ENCODE data around the gene ATG101. TPM values are rescaled to one million over a fixed set of nuclear protein-coding genes. Genes with fewer than 3 reads are reported as not detected.

Gene ATG101
- total and polyA plus RNA-seq, 2 of the 8 experiments (the other 6 are each of a cell fraction or from before 2014, with no cell fraction given), result 49.8 to 55.9 TPM

DNA sequence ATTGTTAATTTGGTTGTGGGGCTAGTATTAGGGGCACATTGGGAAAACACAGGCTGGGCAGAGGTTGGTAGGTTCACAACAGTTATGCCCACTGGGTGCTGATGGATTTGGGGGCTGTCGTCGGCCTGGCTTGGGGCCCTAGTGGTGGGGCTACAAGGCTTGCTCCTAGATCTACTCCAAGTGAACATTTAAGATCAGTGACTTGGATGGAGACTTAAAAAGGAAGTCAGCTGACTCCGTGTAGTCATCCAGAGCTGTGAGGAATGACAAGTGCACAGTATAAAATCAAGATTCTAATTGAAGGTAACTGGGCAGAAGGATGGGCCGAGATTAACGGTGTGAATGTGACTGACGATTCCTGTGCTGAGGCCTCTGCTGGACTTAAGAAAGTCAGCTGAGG is 31.3 kb upstream of the ATG101 start:
- Histone ChIP-seq H3K4me3 (ENCODE audit: extremely low read depth in 1 of 4, insufficient read depth in 2 of 4, low read depth in 3 of 4, low read length in 4 of 4) (peak overlapping the region in 2 of 4 experiments; percentile 4 to 92; a peak in 3 of 8 replicates), H3K23me2 (ENCODE audit: low read depth, low read length) (peaks cover 2% of the 10 kb centered on the region; the same call in 1 of the 2 replicates), H2BK5ac (ENCODE audit: low read depth, low read length) (no peak overlapping the region), H3K4me2 (ENCODE audit: insufficient read depth in 1 of 2, low read depth in 2 of 2, low read length in 2 of 2) (peak overlapping the region in 1 of 2 experiments; percentile 67; a peak in 1 of 4 replicates), H3K9me3 (ENCODE audit: insufficient read depth in 2 of 2, low read depth in 1 of 2, low read length in 1 of 2) (no peaks in the 10 kb centered on the region), H3K18ac (ENCODE audit: extremely low read depth, low read length) (no peak overlapping the region), H4K91ac (replicated peaks; ENCODE audit: insufficient read length, low read length) (no peak overlapping the region), H3K56ac (replicated peaks; ENCODE audit: insufficient read length, low read depth, low read length) (no peak overlapping the region), H2BK120ac (replicated peaks; ENCODE audit: low read depth, low read length) (no peak overlapping the region), H3K79me1 (ENCODE audit: low read depth, low read length) (peaks cover 4% of the 10 kb centered on the region), H4K8ac (ENCODE audit: extremely low read depth, insufficient read depth, low read length) (no peak overlapping the region), H4K5ac (ENCODE audit: insufficient read length, low read depth, low read length) (no peak overlapping the region), H3K36me3 (ENCODE audit: control insufficient read depth in 2 of 4, insufficient read depth in 4 of 4, low read length in 3 of 4) (no peaks in the 10 kb centered on the region), H3K4ac (replicated peaks; ENCODE audit: insufficient read length, low read depth, low read length) (no peak overlapping the region), H2BK20ac (ENCODE audit: low read length) (no peak overlapping the region), H2AFZ (ENCODE audit: low read length) (no peak overlapping the region), H3K14ac (ENCODE audit: insufficient read length) (no peak overlapping the region), H3K79me2 (ENCODE audit: control insufficient read depth in 1 of 2, insufficient read depth in 2 of 2, low read length in 2 of 2) (peaks cover 0 to 24% of the 10 kb centered on the region in 2 experiments; a peak in 3 of 4 replicates), H4K20me1 (replicated peaks in 1 of 2; ENCODE audit: control insufficient read depth in 1 of 2, insufficient read depth in 2 of 2, low read length in 2 of 2) (peaks cover 4 to 12% of the 10 kb centered on the region in 2 experiments), H3K27me3 (replicated peaks in 1 of 4; ENCODE audit: control insufficient read depth in 3 of 4, extremely low read depth in 1 of 4, insufficient read depth in 3 of 4, low read length in 3 of 4) (peaks cover 2 to 31% (median 21%) of the 10 kb centered on the region in 4 experiments; a peak in 6 of 7 replicates), H3K4me1 (replicated peaks in 1 of 4; ENCODE audit: control insufficient read depth in 3 of 4, insufficient read depth in 4 of 4, low read length in 3 of 4) (peaks cover 2 to 10% (median 5%) of the 10 kb centered on the region in 4 experiments; a peak in 6 of 7 replicates), H3K27ac (ENCODE audit: low read depth, low read length) (no peak overlapping the region), H3K23ac (ENCODE audit: insufficient read length) (no peak overlapping the region), H2BK12ac (ENCODE audit: low read depth, low read length) (no peak overlapping the region), H2BK15ac (ENCODE audit: low read length) (no peak overlapping the region), H2AK5ac (ENCODE audit: low read depth, low read length) (no peak overlapping the region), H3K9ac (replicated peaks in 1 of 4; ENCODE audit: extremely low read depth in 1 of 4, low read depth in 3 of 4, low read length in 3 of 4) (no peak overlapping the region)
- FAIRE-seq (no peak), DNase-seq (ENCODE audit: low read depth in 1 of 2, low spot score in 2 of 2) (no peak)
- POLR2A ChIA-PET (ENCODE audit: partially characterized antibody), result interaction anchor here (0.6 to 6.6 kb wide), 9 partner anchors 9 to 174 kb away, joined by 3 to 56 read pairs (median 12); partner anchors contain the start of genes ATG101, NR4A1 and SMIM41
- 87% methylated on average over 6 of the region's 6 CpGs; no CpG with 5 or more reads in 1 of the 2 experiments for WGBS, 2 experiments (ENCODE audit: extremely low coverage in 1 of 2, insufficient coverage in 1 of 2, insufficient read length in 1 of 2, insufficient replicate concordance in 2 of 2, low coverage in 1 of 2, low lambda C conversion rate in 2 of 2, missing lambda C conversion rate in 1 of 2)
- CTCF ChIA-PET (ENCODE audit: partially characterized antibody), result interaction anchor here (1.0 to 15.8 kb wide), 13 partner anchors 9 to 81 kb away, joined by 3 to 294 read pairs (median 5); partner anchors contain the start of gene ATG101
- TF ChIP-seq GTF2F1 (IDR thresholded peaks at IDR 0.05; ENCODE audit: borderline replicate concordance, low read depth, low read length) (no peak), SP1 (IDR thresholded peaks at IDR 0.05; ENCODE audit: low read depth, low read length) (no peak), NANOG (IDR thresholded peaks at IDR 0.05; ENCODE audit: insufficient read depth, low read depth, low read length, poor library complexity, severe bottlenecking) (no peak), JUND (IDR thresholded peaks at IDR 0.05; ENCODE audit: low read length) (no peak), RNF2 (IDR thresholded peaks at IDR 0.05; ENCODE audit: borderline replicate concordance, low read depth, low read length, missing control alignments, poor library complexity, severe bottlenecking) (no peak), EP300 (IDR thresholded peaks at IDR 0.05; ENCODE audit: borderline replicate concordance in 1 of 2, low read depth in 2 of 2, low read length in 2 of 2) (no peak), CHD1 (IDR thresholded peaks at IDR 0.05; ENCODE audit: low read depth, low read length) (no peak), SIN3A (conservative IDR thresholded peaks at IDR 0.05 in 1 of 2, IDR thresholded peaks at IDR 0.05 in 1 of 2; ENCODE audit: low read depth in 1 of 2, low read length in 2 of 2) (no peak), BRCA1 (IDR thresholded peaks at IDR 0.05; ENCODE audit: low read depth, low read length) (no peak), SAP30 (IDR thresholded peaks at IDR 0.05; ENCODE audit: insufficient read depth, insufficient replicate concordance, low read length) (no peak), RBBP5 (IDR thresholded peaks at IDR 0.05; ENCODE audit: borderline replicate concordance, low read depth, low read length) (no peak), EGR1 (IDR thresholded peaks at IDR 0.05; ENCODE audit: borderline replicate concordance, low read depth, low read length) (no peak)

Measured in H1 (cell line).